ENCODE data around the gene MARCHF3.

The MARCHF3 gene

GRCh38 chr5:126976520-126977172, 53.7 kb downstream of the MARCHF3 start:
- DNase-seq = no peak
- Histone ChIP-seq H3K4me1 (ENCODE audit: control insufficient read depth, insufficient read depth, low read length, poor library complexity, severe bottlenecking) (peaks cover 15% of the 10 kb centered on the region), H3K27me3 (replicated peaks; ENCODE audit: control insufficient read depth, insufficient read depth, low read length, poor library complexity, severe bottlenecking) (no peaks in the 10 kb centered on the region), H3K36me3 (ENCODE audit: control insufficient read depth, insufficient read depth, low read length) (no peaks in the 10 kb centered on the region), H3K9me3 (ENCODE audit: control insufficient read depth, low read length) (no peaks in the 10 kb centered on the region), H3K4me3 (ENCODE audit: insufficient read depth, low read depth, low read length, poor library complexity, severe bottlenecking) (no peak overlapping the region), H3K27ac (ENCODE audit: insufficient read depth, low read length, poor library complexity, severe bottlenecking) (no peak overlapping the region)

DNA sequence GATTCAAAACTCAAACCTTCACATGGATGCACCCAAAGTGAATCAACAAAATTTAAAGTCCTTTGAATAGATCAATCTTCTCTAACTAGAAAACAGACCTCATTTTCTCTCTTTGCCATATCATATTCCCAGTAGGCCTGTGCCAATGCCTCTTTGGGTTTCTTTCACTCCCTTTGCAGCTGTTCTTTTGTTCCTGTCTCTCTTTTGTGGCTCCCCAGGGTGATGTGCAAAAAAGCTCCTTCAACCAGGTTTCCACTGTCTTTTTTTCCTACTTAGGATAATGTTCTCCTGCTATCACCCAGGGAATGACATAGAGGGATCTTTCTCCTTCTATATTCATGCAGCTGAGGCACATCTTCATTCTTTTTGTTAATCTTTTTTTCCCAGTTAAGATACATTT, 54.6 kb downstream of the MARCHF3 start:
- H3K9me3 ChIP-seq (ENCODE audit: control insufficient read depth, low read length) = no peaks in the 10 kb centered on the region
- H3K27me3 ChIP-seq (replicated peaks; ENCODE audit: control insufficient read depth, insufficient read depth, low read length, poor library complexity, severe bottlenecking) = no peaks in the 10 kb centered on the region
- H3K27ac ChIP-seq (ENCODE audit: insufficient read depth, low read length, poor library complexity, severe bottlenecking) = no peak overlapping the region
- H3K4me3 ChIP-seq (ENCODE audit: insufficient read depth, low read depth, low read length, poor library complexity, severe bottlenecking) = no peak overlapping the region
- H3K36me3 ChIP-seq (ENCODE audit: control insufficient read depth, insufficient read depth, low read length) = no peaks in the 10 kb centered on the region
- peaks cover 15% of the 10 kb centered on the region for H3K4me1 ChIP-seq (ENCODE audit: control insufficient read depth, insufficient read depth, low read length, poor library complexity, severe bottlenecking)
- no peak for DNase-seq

GRCh38 chr5:126973193-126973592, 57.2 kb downstream of the MARCHF3 start:
- no peak overlapping the region for H3K4me3 ChIP-seq (ENCODE audit: insufficient read depth, low read depth, low read length, poor library complexity, severe bottlenecking)
- no peak for DNase-seq
- H3K4me1 ChIP-seq (ENCODE audit: control insufficient read depth, insufficient read depth, low read length, poor library complexity, severe bottlenecking) = peaks cover 15% of the 10 kb centered on the region
- H3K27ac ChIP-seq (ENCODE audit: insufficient read depth, low read length, poor library complexity, severe bottlenecking) = no peak overlapping the region
- H3K27me3 ChIP-seq (replicated peaks; ENCODE audit: control insufficient read depth, insufficient read depth, low read length, poor library complexity, severe bottlenecking) = no peaks in the 10 kb centered on the region
- H3K36me3 ChIP-seq (ENCODE audit: control insufficient read depth, insufficient read depth, low read length) = no peaks in the 10 kb centered on the region
- H3K9me3 ChIP-seq (ENCODE audit: control insufficient read depth, low read length) = no peaks in the 10 kb centered on the region

GRCh38 chr5:126972062-126972895, 58.1 kb downstream of the MARCHF3 start:
- peak overlapping the region; percentile 42 for H3K4me3 ChIP-seq (ENCODE audit: insufficient read depth, low read depth, low read length, poor library complexity, severe bottlenecking)
- H3K9me3 ChIP-seq (ENCODE audit: control insufficient read depth, low read length) = no peaks in the 10 kb centered on the region
- no peaks in the 10 kb centered on the region for H3K36me3 ChIP-seq (ENCODE audit: control insufficient read depth, insufficient read depth, low read length)
- H3K27me3 ChIP-seq (replicated peaks; ENCODE audit: control insufficient read depth, insufficient read depth, low read length, poor library complexity, severe bottlenecking) = no peaks in the 10 kb centered on the region
- H3K4me1 ChIP-seq (ENCODE audit: control insufficient read depth, insufficient read depth, low read length, poor library complexity, severe bottlenecking) = peaks cover 15% of the 10 kb centered on the region
- no peak for DNase-seq
- H3K27ac ChIP-seq (ENCODE audit: insufficient read depth, low read length, poor library complexity, severe bottlenecking) = peak overlapping the region; percentile 21

- Histone ChIP-seq H3K4me3 (ENCODE audit: insufficient read depth, low read depth, low read length, poor library complexity, severe bottlenecking) (no peak overlapping the region), H3K36me3 (ENCODE audit: control insufficient read depth, insufficient read depth, low read length) (no peaks in the 10 kb centered on the region), H3K27me3 (replicated peaks; ENCODE audit: control insufficient read depth, insufficient read depth, low read length, poor library complexity, severe bottlenecking) (no peaks in the 10 kb centered on the region), H3K9me3 (ENCODE audit: control insufficient read depth, low read length) (no peaks in the 10 kb centered on the region), H3K4me1 (ENCODE audit: control insufficient read depth, insufficient read depth, low read length, poor library complexity, severe bottlenecking) (peaks cover 15% of the 10 kb centered on the region), H3K27ac (ENCODE audit: insufficient read depth, low read length, poor library complexity, severe bottlenecking) (no peak overlapping the region)
- DNase-seq = no peak
Measured at GRCh38 chr5:126971455-126972031, 58.8 kb downstream of the MARCHF3 start.

DNA sequence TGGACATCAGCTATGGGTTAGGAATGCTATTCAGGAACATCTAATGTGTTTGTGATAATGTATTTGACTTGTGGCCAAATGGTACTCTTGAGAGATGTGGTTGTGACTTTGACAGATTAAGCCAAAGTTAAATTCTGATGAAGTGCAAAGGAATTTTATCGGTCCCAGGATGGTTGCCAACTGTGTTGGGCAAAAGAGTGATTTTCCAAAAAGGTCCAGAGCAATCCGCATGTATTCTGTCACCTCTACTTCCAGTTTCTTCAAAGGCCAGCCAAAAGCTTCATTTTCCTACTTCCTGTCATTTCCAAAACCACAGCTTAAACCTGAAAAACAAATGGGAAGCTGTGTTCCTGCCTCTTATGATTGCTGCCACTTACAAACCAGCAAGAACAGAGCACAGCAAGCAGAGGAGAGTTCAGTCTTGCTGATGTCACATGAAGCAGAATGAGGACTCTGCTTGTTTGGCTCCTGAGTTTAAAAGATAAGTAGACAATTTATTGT, 59.8 kb downstream of the MARCHF3 start:
- peaks cover 15% of the 10 kb centered on the region for H3K4me1 ChIP-seq (ENCODE audit: control insufficient read depth, insufficient read depth, low read length, poor library complexity, severe bottlenecking)
- no peak for DNase-seq
- H3K27ac ChIP-seq (ENCODE audit: insufficient read depth, low read length, poor library complexity, severe bottlenecking) = no peak overlapping the region
- no peaks in the 10 kb centered on the region for H3K36me3 ChIP-seq (ENCODE audit: control insufficient read depth, insufficient read depth, low read length)
- no peak overlapping the region for H3K4me3 ChIP-seq (ENCODE audit: insufficient read depth, low read depth, low read length, poor library complexity, severe bottlenecking)
- no peaks in the 10 kb centered on the region for H3K9me3 ChIP-seq (ENCODE audit: control insufficient read depth, low read length)
- no peaks in the 10 kb centered on the region for H3K27me3 ChIP-seq (replicated peaks; ENCODE audit: control insufficient read depth, insufficient read depth, low read length, poor library complexity, severe bottlenecking)

DNA sequence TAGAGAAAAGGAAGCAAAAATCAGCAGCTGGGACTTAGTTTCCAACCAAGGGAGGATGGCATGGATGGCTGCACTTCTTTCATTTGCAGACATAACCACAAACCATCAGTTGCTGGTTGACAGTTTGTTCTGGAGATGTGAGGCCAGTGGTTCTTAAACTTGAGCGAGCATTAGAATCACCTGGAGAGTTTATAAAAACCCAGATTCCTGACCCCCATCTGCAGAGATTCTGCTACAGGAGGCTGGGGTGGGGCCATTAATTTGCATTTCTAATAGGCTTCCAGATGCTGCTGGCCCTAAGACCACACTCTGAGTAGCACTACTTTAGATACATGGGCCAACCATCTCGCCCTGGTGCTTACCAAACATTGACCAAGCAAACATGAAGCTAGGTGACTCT, 60.8 kb downstream of the MARCHF3 start:
- H3K4me1 ChIP-seq (ENCODE audit: control insufficient read depth, insufficient read depth, low read length, poor library complexity, severe bottlenecking) = peaks cover 15% of the 10 kb centered on the region
- H3K9me3 ChIP-seq (ENCODE audit: control insufficient read depth, low read length) = no peaks in the 10 kb centered on the region
- no peak overlapping the region for H3K4me3 ChIP-seq (ENCODE audit: insufficient read depth, low read depth, low read length, poor library complexity, severe bottlenecking)
- H3K27ac ChIP-seq (ENCODE audit: insufficient read depth, low read length, poor library complexity, severe bottlenecking) = no peak overlapping the region
- no peaks in the 10 kb centered on the region for H3K36me3 ChIP-seq (ENCODE audit: control insufficient read depth, insufficient read depth, low read length)
- no peaks in the 10 kb centered on the region for H3K27me3 ChIP-seq (replicated peaks; ENCODE audit: control insufficient read depth, insufficient read depth, low read length, poor library complexity, severe bottlenecking)
- no peak for DNase-seq

- Histone ChIP-seq H3K4me3 (ENCODE audit: insufficient read depth, low read depth, low read length, poor library complexity, severe bottlenecking) (no peak overlapping the region), H3K27me3 (replicated peaks; ENCODE audit: control insufficient read depth, insufficient read depth, low read length, poor library complexity, severe bottlenecking) (no peaks in the 10 kb centered on the region), H3K36me3 (ENCODE audit: control insufficient read depth, insufficient read depth, low read length) (no peaks in the 10 kb centered on the region), H3K9me3 (ENCODE audit: control insufficient read depth, low read length) (no peaks in the 10 kb centered on the region), H3K4me1 (ENCODE audit: control insufficient read depth, insufficient read depth, low read length, poor library complexity, severe bottlenecking) (peaks cover 9% of the 10 kb centered on the region), H3K27ac (ENCODE audit: insufficient read depth, low read length, poor library complexity, severe bottlenecking) (no peak overlapping the region)
- no peak for DNase-seq
Measured at GRCh38 chr5:126967808-126968466, 62.4 kb downstream of the MARCHF3 start.

GRCh38 chr5:126965487-126965886, 64.9 kb downstream of the MARCHF3 start:
- H3K4me3 ChIP-seq (ENCODE audit: insufficient read depth, low read depth, low read length, poor library complexity, severe bottlenecking) = no peak overlapping the region
- H3K36me3 ChIP-seq (ENCODE audit: control insufficient read depth, insufficient read depth, low read length) = no peaks in the 10 kb centered on the region
- H3K9me3 ChIP-seq (ENCODE audit: control insufficient read depth, low read length) = no peaks in the 10 kb centered on the region
- no peak overlapping the region for H3K27ac ChIP-seq (ENCODE audit: insufficient read depth, low read length, poor library complexity, severe bottlenecking)
- DNase-seq = no peak
- H3K27me3 ChIP-seq (replicated peaks; ENCODE audit: control insufficient read depth, insufficient read depth, low read length, poor library complexity, severe bottlenecking) = no peaks in the 10 kb centered on the region
- no peaks in the 10 kb centered on the region for H3K4me1 ChIP-seq (ENCODE audit: control insufficient read depth, insufficient read depth, low read length, poor library complexity, severe bottlenecking)

Data from effector memory CD4-positive, alpha-beta T cell (primary cell).